NAMALWA (cell line): ENCODE results near the gene IER3.
"Not testable (repeated sequence)": the region's sequence is repeated elsewhere in the genome, so short reads cannot be mapped to it uniquely, and the experiment has no call there.

Experiments used
- DNase-seq: peaks from one replicate; pipeline ENCODE4 v3.0.0-alpha.2; 2015; ENCODE audit warnings: low spot score

The IER3 gene

GRCh38 chr6:30723843-30724741 is 20.3 kb downstream of the IER3 start:
- not testable (repeated sequence) for DNase-seq

- DNase-seq, result not testable (repeated sequence)
These were observed 21.0 kb downstream of the IER3 start for GRCh38 chr6:30723159-30723842.

DNA sequence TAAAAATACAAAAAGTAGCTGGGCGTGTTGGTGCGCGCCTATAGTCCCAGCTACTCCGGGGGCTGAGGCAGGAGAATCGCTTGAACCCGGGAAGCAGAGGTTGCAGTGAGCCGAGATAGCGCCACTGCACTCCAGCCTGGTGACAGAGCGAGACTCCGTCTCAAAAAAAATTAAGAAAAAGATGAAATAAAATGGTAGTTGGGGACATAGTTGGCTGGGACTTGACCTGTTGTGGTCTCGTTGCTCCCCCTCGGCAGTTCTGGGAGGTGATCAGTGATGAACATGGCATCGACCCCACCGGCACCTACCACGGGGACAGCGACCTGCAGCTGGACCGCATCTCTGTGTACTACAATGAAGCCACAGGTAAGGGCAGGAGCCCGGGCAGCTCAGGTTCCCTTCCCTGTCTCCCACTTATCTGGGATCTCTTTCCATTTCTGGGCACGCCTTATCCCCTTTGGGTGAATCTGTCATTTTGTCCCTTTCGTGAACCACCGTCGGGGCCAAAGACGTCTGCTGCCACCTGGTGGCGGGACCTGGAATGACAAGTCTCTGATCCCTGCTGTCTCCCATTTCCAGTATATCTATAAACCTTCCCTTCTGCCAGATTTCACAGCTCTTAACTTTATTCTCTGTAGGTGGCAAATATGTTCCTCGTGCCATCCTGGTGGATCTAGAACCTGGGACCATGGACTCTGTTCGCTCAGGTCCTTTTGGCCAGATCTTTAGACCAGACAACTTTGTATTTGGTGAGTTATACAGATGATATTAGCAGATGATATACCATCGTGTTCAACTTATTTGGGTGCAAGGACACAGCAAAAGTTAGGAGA is 21.9 kb downstream of the IER3 start:
- peak; percentile 83 for DNase-seq

DNA sequence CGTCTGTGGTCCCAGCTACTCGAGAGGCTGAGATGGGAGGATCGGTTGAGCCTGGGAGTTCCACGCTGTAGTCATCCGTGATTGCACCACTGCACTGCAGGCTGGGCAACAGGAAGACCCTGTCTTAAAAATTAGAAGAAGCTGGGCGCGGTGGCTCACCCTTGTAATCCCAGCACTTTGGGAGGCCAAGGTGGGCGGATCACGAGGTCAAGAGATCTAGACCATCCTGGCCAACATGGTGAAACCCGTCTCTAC is 22.4 kb downstream of the IER3 start:
- not testable (repeated sequence) for DNase-seq

DNA sequence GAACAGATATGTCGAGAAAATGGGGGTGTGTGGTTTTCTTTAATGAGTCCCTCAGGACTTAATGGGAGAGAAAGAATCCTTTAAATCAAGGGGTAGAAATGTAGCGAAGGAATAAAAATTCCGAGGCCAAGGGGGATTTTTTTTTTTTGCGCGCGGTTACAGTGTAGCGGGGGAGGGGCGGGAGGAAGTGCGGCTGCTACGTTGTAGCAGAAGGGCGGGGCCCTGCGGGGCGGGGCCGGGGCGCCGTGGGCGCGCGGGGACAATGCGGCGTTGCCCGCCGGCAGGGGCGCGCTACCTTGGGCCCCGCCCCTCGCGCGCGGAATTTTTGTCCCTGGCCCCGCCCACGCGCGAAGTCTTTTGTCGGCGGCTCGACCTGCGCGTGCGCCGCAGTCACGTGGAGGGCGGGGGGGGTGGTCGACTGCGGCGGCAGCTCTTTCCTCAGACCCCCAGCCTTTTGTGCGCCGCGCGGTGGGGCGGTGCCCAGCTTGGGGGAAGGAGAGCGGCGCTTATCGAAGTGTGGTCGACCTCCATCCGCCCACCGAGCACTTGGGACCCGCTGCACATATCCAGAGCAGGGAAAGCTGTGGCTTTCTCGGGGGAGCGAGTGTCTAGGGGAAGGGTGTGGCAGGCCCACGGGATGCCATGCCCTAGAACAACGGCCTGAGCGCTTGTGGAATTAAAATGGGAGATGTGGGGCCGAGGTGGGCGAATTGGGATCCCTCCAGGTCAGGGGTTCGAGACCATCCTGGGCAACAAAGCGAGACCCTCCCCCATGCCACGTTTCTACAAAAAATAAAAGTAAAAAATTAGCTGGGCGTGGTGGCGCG is 22.9 kb downstream of the IER3 start:
- DNase-seq, result peak; percentile 92

DNA sequence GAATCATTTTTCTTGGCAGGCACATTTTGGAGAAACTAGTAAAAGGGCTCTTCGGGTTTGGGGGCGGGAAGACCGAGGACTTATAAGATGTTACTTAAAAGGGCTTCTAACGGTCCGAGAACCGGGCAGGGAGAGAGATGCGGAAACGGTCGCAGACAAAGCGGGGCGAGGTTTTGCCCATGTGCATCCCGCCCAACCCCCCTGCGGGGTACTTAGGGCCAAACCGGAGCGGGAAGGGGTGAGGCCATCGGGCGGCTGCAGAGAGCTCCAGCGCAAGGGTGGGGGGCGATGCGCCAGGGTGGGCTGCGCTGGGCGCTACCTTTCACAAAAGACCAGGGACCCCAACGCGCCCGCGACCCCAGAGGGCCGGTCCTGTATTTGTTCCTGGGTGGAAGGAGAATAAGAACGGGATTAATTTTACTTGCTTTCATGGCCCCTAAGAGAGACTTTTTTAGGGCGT is 23.6 kb downstream of the IER3 start:
- peak; percentile 88 for DNase-seq

DNA sequence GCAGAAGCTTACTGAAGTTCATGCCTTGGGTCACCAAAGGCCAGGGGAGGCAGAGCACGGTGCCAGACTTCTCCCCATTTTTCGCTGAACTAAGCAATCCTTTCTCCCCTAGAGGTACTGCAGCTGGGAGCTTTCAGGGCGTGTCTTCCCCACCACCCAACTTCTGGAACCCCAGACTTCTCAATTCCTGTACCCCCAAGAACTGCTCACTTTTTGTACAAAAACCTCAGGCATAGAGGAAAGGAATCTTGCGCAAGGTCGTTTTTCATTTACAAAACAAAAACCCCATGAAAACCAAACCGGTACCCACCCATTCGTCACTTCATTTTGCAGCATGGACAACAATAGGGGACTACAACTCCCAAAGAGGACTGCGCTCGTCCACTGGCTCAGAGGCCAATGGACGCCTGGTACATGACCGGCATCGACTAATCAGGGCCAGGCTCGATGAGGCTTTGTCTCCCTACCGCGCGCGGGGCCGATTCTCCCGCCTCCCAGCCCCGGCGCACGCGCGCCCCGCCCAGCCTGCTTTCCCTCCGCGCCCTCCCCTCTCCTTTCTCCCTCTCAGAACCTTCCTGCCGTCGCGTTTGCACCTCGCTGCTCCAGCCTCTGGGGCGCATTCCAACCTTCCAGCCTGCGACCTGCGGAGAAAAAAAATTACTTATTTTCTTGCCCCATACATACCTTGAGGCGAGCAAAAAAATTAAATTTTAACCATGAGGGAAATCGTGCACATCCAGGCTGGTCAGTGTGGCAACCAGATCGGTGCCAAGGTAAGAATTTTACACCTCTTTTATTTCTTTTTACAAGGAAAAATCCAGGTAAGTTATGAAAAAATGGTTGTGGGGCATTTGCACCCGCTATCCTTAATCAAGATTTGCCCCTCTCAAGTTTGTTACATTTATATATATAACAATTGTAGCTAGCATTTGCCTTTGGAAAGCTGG is 24.3 kb downstream of the IER3 start, which contains the start of gene TUBB:
Gene TUBB, plus strand, starts transcription at position 562 of the 947 bp plus-strand sequence. Its CDS starts 155 bp downstream, at position 717.
- DNase-seq, result peak; percentile 96

DNA sequence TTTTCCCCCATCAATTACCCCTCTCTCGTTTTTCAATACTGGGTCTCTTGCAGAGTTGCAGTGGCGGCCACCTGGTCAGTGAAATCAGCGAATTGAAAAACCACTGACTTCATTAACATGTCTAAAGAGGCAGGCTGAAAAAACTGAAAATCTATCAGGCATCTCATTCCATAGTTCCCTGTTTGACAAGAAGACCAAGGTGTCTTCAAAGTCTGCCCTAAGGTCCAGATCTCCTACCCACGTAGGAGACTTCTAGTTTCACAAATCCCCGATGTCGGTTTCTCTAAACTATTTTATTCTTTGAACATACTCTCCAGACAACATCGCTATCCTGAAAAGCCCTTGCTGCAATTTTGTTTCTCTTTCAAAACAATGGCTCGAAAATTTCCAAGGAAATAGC is 25.0 kb downstream of the IER3 start:
- no peak for DNase-seq

GRCh38 chr6:30717845-30718720 is 26.3 kb downstream of the IER3 start:
- not testable (repeated sequence) for DNase-seq

DNA sequence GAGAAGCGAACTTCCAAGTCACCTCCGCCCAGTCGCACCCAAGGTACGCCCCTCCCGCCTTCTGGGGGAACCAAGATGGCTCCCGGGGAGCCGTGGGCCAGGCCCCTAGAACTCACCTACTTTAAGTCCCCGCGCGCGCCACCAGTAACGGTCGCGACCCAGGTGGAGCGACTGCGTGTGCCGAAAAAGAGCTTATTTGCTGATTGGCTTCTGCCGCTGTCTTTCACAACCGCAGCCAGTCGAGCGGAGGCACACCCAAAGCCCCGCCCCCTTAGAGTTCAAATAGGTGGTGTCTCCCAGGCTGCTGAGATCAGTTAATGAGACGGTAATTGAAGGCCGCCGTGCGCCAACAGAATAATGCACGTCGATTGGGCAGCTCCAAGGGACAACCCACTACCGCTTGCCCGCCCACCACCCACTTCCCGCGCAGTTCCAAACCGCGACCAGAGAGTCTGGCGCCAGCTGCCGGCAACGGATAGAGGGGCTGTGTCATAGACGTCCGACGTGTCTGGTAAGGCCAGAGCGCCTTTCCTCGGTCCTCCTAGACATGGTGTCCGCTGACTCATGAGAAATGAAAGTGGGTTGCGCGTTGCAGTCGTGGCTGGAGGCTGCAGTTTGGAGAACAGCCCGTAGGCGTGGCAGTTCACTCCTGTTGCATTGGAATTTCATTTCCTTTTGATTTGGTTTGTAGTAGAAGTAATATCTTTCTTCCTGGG is 27.1 kb downstream of the IER3 start, which contains the start of gene MDC1:
Gene MDC1, minus strand, starts transcription at position 153 of the 716 bp plus-strand sequence. CDS start 2,106 bp downstream, outside the sequence.
- peak; percentile 100 for DNase-seq

DNA sequence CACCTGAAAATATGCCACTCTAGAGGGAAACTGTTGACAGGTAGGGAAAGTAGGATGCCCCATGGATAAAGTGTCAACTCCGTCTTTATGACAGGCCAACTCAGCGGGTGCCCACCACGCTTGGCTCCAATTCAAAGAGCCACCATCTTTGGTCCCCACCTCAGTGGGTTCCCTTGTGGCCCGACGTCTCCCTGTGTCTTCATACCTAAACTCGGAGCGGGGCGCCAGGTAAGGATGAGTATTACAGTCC is 27.5 kb downstream of the IER3 start:
- DNase-seq, result no peak

GRCh38 chr6:30714263-30714662 is 30.1 kb downstream of the IER3 start:
- no peak for DNase-seq

GRCh38 chr6:30712441-30712945 is 31.9 kb downstream of the IER3 start:
- no peak for DNase-seq

DNA sequence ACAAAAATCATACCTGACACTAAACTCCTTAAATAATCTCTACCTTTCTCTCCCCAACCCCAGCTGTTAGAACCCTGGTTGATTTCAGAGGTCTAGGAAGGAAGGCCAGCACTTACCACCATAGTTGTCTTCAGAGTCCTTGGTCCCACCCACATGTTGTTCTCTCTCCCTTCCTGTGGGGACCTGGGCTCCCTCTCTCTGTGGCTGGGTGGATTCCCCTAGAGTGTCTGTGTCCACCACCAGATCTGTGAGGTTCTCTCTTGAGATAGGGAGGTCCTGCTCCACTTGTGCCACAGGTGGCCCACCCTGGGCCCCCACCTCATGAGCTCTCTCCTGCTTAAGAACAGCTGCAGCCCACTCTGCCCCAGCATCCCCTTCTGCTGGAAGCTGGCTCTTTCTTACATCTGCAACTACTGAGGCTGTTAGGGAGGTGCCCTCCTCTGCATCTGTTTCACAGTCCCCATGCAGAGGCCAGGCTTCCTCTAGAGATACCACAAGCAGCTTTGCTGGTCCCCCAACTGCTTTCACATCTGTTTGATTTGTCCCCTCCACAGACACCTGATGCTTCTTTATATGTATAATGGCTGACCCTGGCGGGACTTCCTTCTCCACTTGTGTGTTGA is 32.5 kb downstream of the IER3 start:
- DNase-seq, result no peak

DNA sequence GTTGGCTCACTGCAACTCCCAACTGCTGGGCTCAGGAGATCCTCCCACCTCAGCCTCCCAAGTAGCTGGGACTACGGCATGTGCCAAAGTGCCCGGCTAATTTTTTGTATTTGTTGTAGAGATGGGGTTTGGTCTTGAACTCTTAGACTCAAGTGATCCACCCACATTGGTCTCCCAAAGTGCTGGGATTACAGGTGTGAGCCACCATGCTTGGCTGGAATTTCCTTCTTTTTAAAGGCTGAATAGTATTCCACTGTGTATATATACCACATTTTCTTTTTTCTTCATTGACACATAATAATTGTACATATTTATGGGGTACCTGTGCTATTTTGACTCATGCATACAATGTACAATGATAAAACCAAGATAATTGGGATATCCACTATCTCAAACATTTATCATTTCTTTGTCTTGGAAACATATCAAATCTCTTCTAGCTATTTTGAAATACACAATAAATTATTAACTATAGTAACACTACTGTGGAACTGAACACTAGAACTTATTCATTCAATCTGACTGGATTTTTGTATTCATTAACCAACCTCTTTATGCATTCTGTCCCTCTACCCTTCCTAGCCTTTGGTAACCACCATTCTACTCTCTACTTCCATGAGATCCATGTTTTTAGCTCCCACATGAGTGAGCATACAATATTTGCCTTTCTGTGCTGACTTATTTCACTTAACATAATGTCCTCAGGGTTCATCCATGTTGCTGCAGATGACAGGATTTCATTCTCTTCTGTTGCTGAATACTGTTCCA is 35.1 kb downstream of the IER3 start:
- no peak for DNase-seq

GRCh38 chr6:30707281-30707850 is 37.0 kb downstream of the IER3 start:
- no peak for DNase-seq

- no peak for DNase-seq
These were observed 38.7 kb downstream of the IER3 start for GRCh38 chr6:30705620-30706019.
